Skeletal muscle tissue (tissue), 4 donors: ENCODE results near the gene BRI3BP. TPM values are rescaled to one million over a fixed set of nuclear protein-coding genes. Genes with fewer than 3 reads are reported as not detected.

Source experiments
- H3K27ac ChIP-seq: one replicate; pipeline ENCODE4 v1.7.0; 2013; ENCODE audit warnings: mild to moderate bottlenecking, low read depth, low read length, inconsistent platforms
- H3K27me3 ChIP-seq, 3 donors: one replicate each; pipeline ENCODE4 v1.7.0; 2013; ENCODE audit warnings: low read length in 3 of 3; ENCODE audit not compliant: control insufficient read depth in 3 of 3, insufficient read depth in 3 of 3
- H3K36me3 ChIP-seq, 3 donors: one replicate each; pipeline ENCODE4 v1.7.0; 2013; ENCODE audit warnings: low read length in 3 of 3; ENCODE audit not compliant: control insufficient read depth in 3 of 3, insufficient read depth in 3 of 3
- H3K4me1 ChIP-seq, 3 donors: one replicate each; pipeline ENCODE4 v1.7.0; 2013; ENCODE audit warnings: low read length in 3 of 3, mild to moderate bottlenecking in 3 of 3; ENCODE audit not compliant: control insufficient read depth in 3 of 3, insufficient read depth in 3 of 3
- H3K4me3 ChIP-seq, 3 donors: one replicate each; pipeline ENCODE4 v1.7.0; 2013; ENCODE audit warnings: low read length in 3 of 3
- H3K9ac ChIP-seq, 3 donors: one replicate each; pipeline ENCODE4 v1.7.0; 2013; ENCODE audit warnings: low read length in 3 of 3, mild to moderate bottlenecking in 3 of 3, moderate library complexity in 2 of 3, low read depth in 1 of 3
- H3K9me3 ChIP-seq, 3 donors: one replicate each; pipeline ENCODE4 v1.7.0; 2013; ENCODE audit warnings: low read length in 3 of 3; ENCODE audit not compliant: control insufficient read depth in 3 of 3
- total RNA-seq: library from RNA; depleted of rRNA; stranded (reverse); fragments of >200 nt; gene quantifications from one replicate; pipeline ENCODE4 v1.2.3, GENCODE V29; 2014
- donor health status: Osteomylitis.

The BRI3BP gene
- total RNA-seq, 1 donor from 2014 or later, result 4.2 TPM

- no peak overlapping the region for H3K27ac ChIP-seq
- no peak overlapping the region for H3K4me3 ChIP-seq
- no peaks in the 10 kb centered on the region for H3K9me3 ChIP-seq
- no peaks in the 10 kb centered on the region for H3K4me1 ChIP-seq
- H3K9ac ChIP-seq, result no peak overlapping the region
- H3K36me3 ChIP-seq, result peaks cover 51 to 65% (median 52%) of the 10 kb centered on the region in 3 donors
- H3K27me3 ChIP-seq, result no peaks in the 10 kb centered on the region
These were observed 38.7 kb upstream of the BRI3BP start for GRCh38 chr12:124954771-124955170.

- Histone ChIP-seq H3K27ac (no peak overlapping the region), H3K9me3 (no peaks in the 10 kb centered on the region), H3K4me1 (no peaks in the 10 kb centered on the region), H3K36me3 (peaks cover 48 to 60% (median 49%) of the 10 kb centered on the region in 3 donors), H3K9ac (no peak overlapping the region), H3K4me3 (no peak overlapping the region), H3K27me3 (no peaks in the 10 kb centered on the region)
These were observed 36.9 kb upstream of the BRI3BP start for GRCh38 chr12:124956571-124956970.

GRCh38 chr12:124961055-124961454, 32.4 kb upstream of the BRI3BP start:
- H3K4me3 ChIP-seq, result no peak overlapping the region
- no peaks in the 10 kb centered on the region for H3K27me3 ChIP-seq
- peaks cover 44 to 55% (median 47%) of the 10 kb centered on the region in 3 donors for H3K36me3 ChIP-seq
- H3K4me1 ChIP-seq, result no peaks in the 10 kb centered on the region
- H3K27ac ChIP-seq, result no peak overlapping the region
- H3K9me3 ChIP-seq, result no peaks in the 10 kb centered on the region
- no peak overlapping the region for H3K9ac ChIP-seq

GRCh38 chr12:124963211-124963610, 30.2 kb upstream of the BRI3BP start:
- H3K9me3 ChIP-seq, result no peaks in the 10 kb centered on the region
- peaks cover 38 to 52% (median 47%) of the 10 kb centered on the region in 3 donors for H3K36me3 ChIP-seq
- H3K4me1 ChIP-seq, result no peaks in the 10 kb centered on the region

GRCh38 chr12:124964251-124964650, 29.2 kb upstream of the BRI3BP start:
- Histone ChIP-seq H3K27me3 (no peaks in the 10 kb centered on the region), H3K36me3 (peaks cover 40 to 57% (median 52%) of the 10 kb centered on the region in 3 donors), H3K9ac (no peak overlapping the region), H3K9me3 (no peaks in the 10 kb centered on the region), H3K4me3 (no peak overlapping the region), H3K4me1 (no peaks in the 10 kb centered on the region), H3K27ac (no peak overlapping the region)

More at GRCh38 chr12:124963211-124963610, 30.2 kb upstream of the BRI3BP start:
- H3K27ac ChIP-seq, result no peak overlapping the region
- H3K4me3 ChIP-seq, result no peak overlapping the region
- no peaks in the 10 kb centered on the region for H3K27me3 ChIP-seq
- H3K9ac ChIP-seq, result no peak overlapping the region

- no peaks in the 10 kb centered on the region for H3K27me3 ChIP-seq
- no peak overlapping the region for H3K27ac ChIP-seq
- no peak overlapping the region for H3K4me3 ChIP-seq
- H3K9ac ChIP-seq, result no peak overlapping the region
- no peaks in the 10 kb centered on the region for H3K4me1 ChIP-seq
- peaks cover 39 to 50% (median 48%) of the 10 kb centered on the region in 3 donors for H3K36me3 ChIP-seq
- no peaks in the 10 kb centered on the region for H3K9me3 ChIP-seq
These were observed 28.5 kb upstream of the BRI3BP start for GRCh38 chr12:124964836-124965462.

- Histone ChIP-seq H3K27me3 (no peaks in the 10 kb centered on the region), H3K36me3 (peaks cover 51 to 53% (median 53%) of the 10 kb centered on the region in 3 donors), H3K4me1 (no peaks in the 10 kb centered on the region), H3K9ac (no peak overlapping the region), H3K9me3 (no peaks in the 10 kb centered on the region), H3K27ac (no peak overlapping the region), H3K4me3 (no peak overlapping the region)
These were observed 26.3 kb upstream of the BRI3BP start for GRCh38 chr12:124967016-124967739.

- Histone ChIP-seq H3K4me1 (no peaks in the 10 kb centered on the region), H3K4me3 (no peak overlapping the region), H3K36me3 (peaks cover 49 to 52% (median 50%) of the 10 kb centered on the region in 3 donors), H3K9me3 (no peaks in the 10 kb centered on the region), H3K9ac (no peak overlapping the region), H3K27ac (no peak overlapping the region), H3K27me3 (no peaks in the 10 kb centered on the region)
These were observed 24.8 kb upstream of the BRI3BP start for GRCh38 chr12:124968656-124969055.

- no peaks in the 10 kb centered on the region for H3K9me3 ChIP-seq
- peaks cover 47 to 52% (median 50%) of the 10 kb centered on the region in 3 donors for H3K36me3 ChIP-seq
- H3K4me1 ChIP-seq, result no peaks in the 10 kb centered on the region
- H3K27ac ChIP-seq, result no peak overlapping the region
- no peak overlapping the region for H3K4me3 ChIP-seq
- H3K27me3 ChIP-seq, result no peaks in the 10 kb centered on the region
- no peak overlapping the region for H3K9ac ChIP-seq
These were observed 22.6 kb upstream of the BRI3BP start for GRCh38 chr12:124970647-124971402.

- no peak overlapping the region for H3K4me3 ChIP-seq
- peaks cover 47 to 53% (median 52%) of the 10 kb centered on the region in 3 donors for H3K36me3 ChIP-seq
- no peak overlapping the region for H3K9ac ChIP-seq
- no peak overlapping the region for H3K27ac ChIP-seq
- no peaks in the 10 kb centered on the region for H3K27me3 ChIP-seq
- H3K9me3 ChIP-seq, result no peaks in the 10 kb centered on the region
- H3K4me1 ChIP-seq, result no peaks in the 10 kb centered on the region
These were observed 21.8 kb upstream of the BRI3BP start for GRCh38 chr12:124971603-124972002.
